DOHH2 (cell line): Measurements from ENCODE around the gene YLPM1.

Experiments
- CTCF ChIP-seq: fragments of 200-600 bp; sonication (generic); IDR thresholded peaks from one replicate; pipeline ENCODE4 v1.5.1; 2014; ENCODE audit warnings: antibody characterized with exemption, mild to moderate bottlenecking, low read depth, low read length; ENCODE audit not compliant: poor library complexity, severe bottlenecking
- EZH2phosphoT487 ChIP-seq: fragments of 200-600 bp; sonication (generic); IDR thresholded peaks from 2 replicates; pipeline ENCODE4 v1.6.1; 2017; ENCODE audit warnings: borderline replicate concordance, mild to moderate bottlenecking, antibody characterized with exemption, low read length, moderate library complexity, mixed read lengths

DNA sequence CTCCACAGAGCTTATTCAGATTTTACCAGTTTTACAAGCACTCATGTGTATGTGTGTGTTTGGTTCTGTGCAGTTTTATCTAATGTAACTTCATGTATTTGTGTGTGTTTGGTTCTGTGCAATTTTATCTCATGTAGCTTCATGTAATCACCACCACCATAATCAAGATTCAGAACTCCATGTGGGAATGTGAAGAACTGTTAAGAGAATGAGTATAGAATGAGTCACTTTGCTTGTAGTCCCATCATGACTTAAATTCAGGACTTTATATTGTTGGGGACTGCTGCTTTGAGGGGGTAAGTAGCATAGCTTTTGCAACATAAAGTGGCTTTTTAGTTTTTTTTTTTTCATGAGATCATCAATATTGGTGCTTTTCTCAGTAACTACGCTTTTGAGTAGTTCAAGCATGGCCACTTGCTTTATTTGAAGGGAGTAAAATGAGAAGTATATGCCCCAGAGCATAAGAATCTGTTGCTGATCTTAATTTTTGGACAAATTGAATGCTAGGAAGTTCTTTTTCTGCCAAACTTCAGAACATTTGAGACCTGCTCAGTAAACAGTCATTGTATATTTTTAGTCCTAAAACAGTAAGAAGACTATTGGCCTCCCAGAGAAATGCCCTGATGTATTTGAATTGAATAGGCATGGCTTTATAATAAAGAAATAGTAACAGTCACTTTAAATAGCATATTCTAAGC, 84.0 kb downstream of the YLPM1 start:
- no peak for TF ChIP-seq CTCF
- TF ChIP-seq EZH2phosphoT487: no peak
